Stimulated activated CD4-positive, alpha-beta T cell treated with anti-CD3 and anti-CD28 coated beads, Interleukin-1b, Interleukin-23, amount 100 ng/mL, for 24 hours (primary cell): ENCODE results near the gene ZFYVE28.

Source experiments
- DNase-seq, 4 experiments: peaks; one replicate each; pipeline ENCODE4 v3.0.0-alpha.2; 2020; ENCODE audit warnings: low read depth in 4 of 4, low spot score in 1 of 4

The ZFYVE28 gene

GRCh38 chr4:2354760-2355159 is 63.7 kb downstream of the ZFYVE28 start:
- DNase-seq: no peak

GRCh38 chr4:2354118-2354517 is 64.3 kb downstream of the ZFYVE28 start:
- no peak for DNase-seq

- no peak for DNase-seq
Measured at GRCh38 chr4:2353222-2354107, 65.0 kb downstream of the ZFYVE28 start.

DNA sequence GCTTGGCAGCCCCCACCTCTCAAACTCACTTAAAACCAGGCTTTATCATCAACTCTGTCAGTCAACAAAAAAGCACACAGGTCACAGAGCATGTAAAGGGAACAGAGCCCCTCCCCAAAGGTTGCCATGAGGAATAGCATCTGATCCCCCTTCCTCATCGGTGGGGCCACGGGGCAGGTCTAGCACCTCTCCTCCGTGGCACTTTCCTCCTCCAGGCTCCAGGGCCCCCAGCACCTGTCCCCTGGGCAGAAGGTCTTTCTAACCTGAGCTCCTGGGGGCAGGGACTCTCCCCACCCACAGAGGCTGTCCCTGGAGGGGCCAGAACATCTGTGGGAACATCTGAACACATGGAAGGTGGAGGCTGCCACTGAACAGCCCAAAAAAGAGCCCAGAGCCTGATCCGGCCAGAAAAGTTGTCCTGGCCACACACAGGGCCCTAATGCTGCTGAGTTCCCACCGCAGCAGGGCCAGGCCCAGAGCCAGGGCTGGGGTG is 65.7 kb downstream of the ZFYVE28 start:
- no peak for DNase-seq

GRCh38 chr4:2352171-2352570 is 66.3 kb downstream of the ZFYVE28 start:
- DNase-seq: no peak

DNA sequence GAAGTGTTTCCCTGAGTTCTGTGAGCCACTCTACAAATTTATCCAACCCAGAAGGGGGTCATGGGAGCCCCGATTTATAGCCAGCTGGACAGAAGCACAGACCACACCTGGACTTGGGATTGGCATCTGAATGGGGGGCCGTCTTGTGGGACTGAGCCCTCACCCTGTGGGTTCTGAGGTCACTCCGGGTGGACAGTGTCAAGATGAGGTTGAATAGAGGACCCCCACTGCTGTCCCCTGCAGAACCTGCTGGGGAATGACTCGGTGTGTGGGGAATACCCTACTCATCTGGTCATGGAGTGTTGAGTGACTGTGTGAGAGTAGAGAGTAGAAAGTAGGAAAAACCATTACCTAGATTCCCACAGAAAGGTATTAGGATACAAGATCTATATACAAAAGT is 67.5 kb downstream of the ZFYVE28 start:
- no peak for DNase-seq

DNA sequence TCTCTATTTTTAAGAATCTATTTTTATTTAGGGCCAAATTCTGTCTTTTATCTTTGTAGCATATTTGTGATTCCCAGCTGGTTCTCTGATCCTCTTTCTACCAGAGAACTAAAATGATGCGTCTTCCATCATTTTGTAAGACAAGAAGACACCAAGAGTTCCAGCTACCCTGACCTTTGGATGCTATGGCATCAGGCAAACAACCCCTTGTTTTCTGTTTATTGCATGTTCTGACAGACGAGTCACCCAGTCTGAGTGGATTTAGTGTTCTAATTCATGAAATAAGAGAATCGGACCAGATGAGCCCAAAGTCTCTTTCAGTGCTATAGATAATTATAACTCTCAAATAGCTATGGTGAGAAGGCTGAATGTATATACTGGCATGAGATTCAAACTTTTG is 69.7 kb downstream of the ZFYVE28 start:
- DNase-seq: no peak

- DNase-seq: no peak
Measured at GRCh38 chr4:2347190-2347589, 71.3 kb downstream of the ZFYVE28 start.

DNA sequence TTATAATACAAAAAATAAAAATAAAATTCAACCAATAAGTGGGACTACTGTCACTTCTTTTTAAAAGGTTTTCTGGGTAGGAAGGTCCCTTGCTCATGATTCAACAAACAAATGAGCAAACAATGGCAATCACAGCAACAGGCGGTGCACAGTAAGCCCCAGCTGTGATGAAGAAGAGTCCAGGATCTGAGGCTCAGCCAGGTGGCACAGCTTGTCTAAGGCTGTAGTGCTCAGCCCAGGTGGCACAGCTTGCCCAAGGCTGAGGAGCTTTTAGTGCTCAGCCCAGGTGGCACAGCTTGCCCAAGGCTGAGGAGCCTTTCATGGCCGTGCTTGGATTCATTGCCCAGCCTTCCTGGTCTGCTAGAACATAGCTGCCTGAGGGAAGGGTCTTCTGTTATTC is 75.0 kb downstream of the ZFYVE28 start:
- DNase-seq: no peak

GRCh38 chr4:2341911-2342652 is 76.4 kb downstream of the ZFYVE28 start:
- DNase-seq: no peak

- DNase-seq: no peak
Measured at GRCh38 chr4:2341261-2341841, 77.1 kb downstream of the ZFYVE28 start.

DNA sequence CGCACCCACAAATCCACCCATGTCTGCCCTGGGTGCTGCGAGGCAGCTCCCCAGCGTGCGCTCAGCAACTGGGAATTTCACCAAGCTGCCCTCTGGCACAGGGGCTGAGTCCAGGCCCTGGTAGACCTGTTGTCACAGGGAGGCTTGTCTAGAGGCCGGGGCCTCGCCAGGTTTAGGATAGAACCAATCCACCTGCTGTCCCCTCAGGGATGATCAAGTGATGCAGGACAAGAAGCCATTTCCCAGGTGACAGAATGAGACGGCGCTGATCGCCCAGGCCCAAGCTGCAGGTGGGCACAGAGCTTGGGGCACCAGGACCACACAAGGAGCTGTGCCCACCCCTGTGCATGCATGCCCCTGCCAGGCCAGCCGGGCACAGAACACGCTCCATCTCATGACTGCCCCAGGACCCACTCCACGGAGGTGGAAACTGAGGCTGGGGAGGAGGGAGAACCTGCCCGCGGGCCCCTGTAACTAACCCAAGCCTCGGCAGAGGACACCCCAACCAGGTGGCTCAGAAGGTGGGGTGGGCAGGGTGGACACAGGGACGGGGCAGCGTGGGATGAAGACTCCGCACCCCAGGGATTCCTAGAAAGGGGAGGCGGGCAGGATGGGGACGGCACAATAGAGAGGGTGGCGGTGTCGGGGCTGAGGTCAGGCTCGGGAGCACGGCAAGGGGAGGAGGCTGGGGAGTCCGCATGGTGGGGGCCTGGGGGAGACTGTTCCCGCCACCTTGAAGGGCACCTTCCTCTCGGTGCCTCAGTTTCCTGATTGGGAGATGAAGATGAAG is 78.0 kb downstream of the ZFYVE28 start:
- no peak for DNase-seq

GRCh38 chr4:2339458-2340271 is 78.8 kb downstream of the ZFYVE28 start:
- no peak for DNase-seq

DNA sequence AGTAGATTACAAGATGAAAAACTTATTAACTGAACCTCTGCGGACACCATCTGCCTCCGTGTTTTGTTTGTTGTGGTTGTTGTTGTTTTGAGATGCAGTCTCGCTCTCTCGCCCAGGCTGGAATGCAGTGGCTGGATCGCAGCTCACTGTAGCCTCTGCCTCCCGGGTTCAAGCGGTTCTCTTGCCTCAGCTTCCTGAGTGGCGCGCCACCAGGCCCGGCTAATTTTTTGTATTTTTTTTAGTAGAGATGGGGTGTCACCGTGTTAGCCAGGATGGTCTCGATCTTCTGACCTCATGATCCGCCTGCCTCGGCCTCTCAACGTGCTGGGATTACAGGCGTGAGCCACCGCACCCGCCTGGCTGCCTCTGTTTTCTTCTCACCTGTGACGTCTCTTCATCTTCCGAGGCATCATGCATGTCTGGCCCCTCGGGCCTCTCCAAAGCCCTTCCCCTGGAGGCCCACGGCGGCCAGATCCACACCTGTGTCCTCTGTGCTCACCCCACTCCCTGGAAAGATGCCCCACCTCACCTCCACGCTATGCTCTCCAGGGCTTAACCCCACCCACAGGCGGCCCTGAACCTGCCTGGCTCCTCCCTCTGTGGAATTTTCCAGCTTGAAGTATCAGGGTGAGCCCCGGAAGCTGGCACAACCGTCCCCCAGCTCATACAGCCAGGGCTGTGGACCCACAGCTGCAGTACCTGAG is 79.5 kb downstream of the ZFYVE28 start:
- no peak for DNase-seq

DNA sequence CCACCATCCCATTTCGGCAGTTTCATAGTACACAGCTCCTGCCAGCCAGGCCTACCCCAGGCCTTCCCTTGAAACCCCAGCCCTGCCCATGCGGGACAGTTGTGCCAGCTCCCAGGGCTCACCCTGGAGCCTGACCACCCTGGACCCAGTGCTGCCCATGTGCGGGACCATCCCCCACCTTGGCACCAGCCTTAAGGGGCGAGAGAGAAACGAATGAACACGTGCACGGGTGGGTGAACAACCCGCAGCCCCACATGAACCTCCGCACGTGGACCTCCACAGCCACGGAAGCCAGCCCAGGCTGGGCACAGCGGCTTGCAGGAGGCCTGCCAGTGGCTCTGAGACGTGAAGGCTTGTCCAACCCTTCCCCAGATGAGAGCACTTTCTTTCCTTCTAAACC is 80.5 kb downstream of the ZFYVE28 start:
- no peak for DNase-seq

GRCh38 chr4:2337131-2337723 is 81.2 kb downstream of the ZFYVE28 start:
- no peak for DNase-seq

GRCh38 chr4:2336659-2337058 is 81.8 kb downstream of the ZFYVE28 start:
- DNase-seq: no peak

GRCh38 chr4:2335729-2336101 is 82.7 kb downstream of the ZFYVE28 start:
- DNase-seq: no peak
